Measurements from ENCODE around the gene KANSL3. TPM values are rescaled to one million over a fixed set of nuclear protein-coding genes. Genes with fewer than 3 reads are reported as not detected.

KANSL3 gene
- total and polyA plus RNA-seq, 9 of the 15 experiments (the other 6 are each of a cell fraction or from before 2014, with no cell fraction given) = 11.3 to 43.7 (median 27.9) TPM

DNA sequence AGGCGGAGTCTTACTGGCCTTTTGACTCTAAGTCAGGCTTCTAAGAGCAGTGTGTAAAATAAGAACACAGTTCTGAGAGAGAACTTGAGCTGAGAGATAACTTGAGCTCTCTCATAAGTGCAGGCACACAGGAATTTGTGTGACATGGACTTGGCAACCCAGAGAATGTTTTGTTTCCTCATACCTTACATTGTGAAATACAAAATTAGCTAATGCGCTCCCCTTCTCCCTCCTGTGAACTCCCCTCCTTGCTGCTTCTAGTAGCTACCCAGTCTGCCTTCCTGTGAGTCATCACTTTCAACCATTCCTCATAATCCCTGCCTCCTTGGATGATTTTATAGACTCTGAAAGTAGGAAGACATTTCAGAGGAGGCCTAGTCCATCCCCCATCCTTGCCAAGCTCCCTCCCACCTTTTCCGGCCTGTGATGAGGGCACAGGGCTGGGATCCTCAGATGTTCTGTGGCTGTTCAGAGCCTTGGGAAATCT is 27.0 kb upstream of the KANSL3 start:
- BruUV-seq (replicated peaks) = no TSS peak
- H2AFZ ChIP-seq (ENCODE audit: low read depth, low read length) = no peak overlapping the region
- H3K9ac ChIP-seq (ENCODE audit: insufficient read depth in 1 of 2, low read depth in 2 of 2, low read length in 2 of 2) = no peak overlapping the region
- peaks cover 16 to 36% of the 10 kb centered on the region in 2 experiments for H3K27me3 ChIP-seq (ENCODE audit: control insufficient read depth in 2 of 2, insufficient read depth in 2 of 2, low read length in 2 of 2)
- TF ChIP-seq CEBPG (CRISPR knock-in tag; IDR thresholded peaks at IDR 0.05) (no peak), CEBPG (tag; conservative IDR thresholded peaks at IDR 0.05 in 1 of 2, IDR thresholded peaks at IDR 0.05 in 1 of 2) (peak in 1 of 2 experiments; percentile 53; a peak in 2 of 4 replicates), CEBPB (tag; IDR thresholded peaks at IDR 0.05) (peak; percentile 80), FOSL1 (tag; conservative IDR thresholded peaks at IDR 0.05) (0 out of 2 replicates have a peak, but pooled peaks have one; percentile 44), NCOA4 (IDR thresholded peaks at IDR 0.05; ENCODE audit: partially characterized antibody) (no peak), C11orf30 (IDR thresholded peaks at IDR 0.05; ENCODE audit: low read depth) (peak; percentile 22; the same call in 1 of the 2 replicates), MEIS2 (IDR thresholded peaks at IDR 0.05; ENCODE audit: partially characterized antibody) (peak; percentile 1), ZNF316 (IDR thresholded peaks at IDR 0.05) (0 out of 2 replicates have a peak, but pooled peaks have one; percentile 15), ETV5 (CRISPR knock-in tag; IDR thresholded peaks at IDR 0.05; ENCODE audit: low read depth) (no peak), JUND (IDR thresholded peaks at IDR 0.05; ENCODE audit: borderline replicate concordance, low read depth, low read length) (peak; percentile 52; the same call in 1 of the 2 replicates), JUND (tag; IDR thresholded peaks at IDR 0.05; ENCODE audit: borderline replicate concordance, low read depth, low read length) (no peak; the same call in 2 of the 3 replicates)
- TF ChIP-seq, protein P1, sequence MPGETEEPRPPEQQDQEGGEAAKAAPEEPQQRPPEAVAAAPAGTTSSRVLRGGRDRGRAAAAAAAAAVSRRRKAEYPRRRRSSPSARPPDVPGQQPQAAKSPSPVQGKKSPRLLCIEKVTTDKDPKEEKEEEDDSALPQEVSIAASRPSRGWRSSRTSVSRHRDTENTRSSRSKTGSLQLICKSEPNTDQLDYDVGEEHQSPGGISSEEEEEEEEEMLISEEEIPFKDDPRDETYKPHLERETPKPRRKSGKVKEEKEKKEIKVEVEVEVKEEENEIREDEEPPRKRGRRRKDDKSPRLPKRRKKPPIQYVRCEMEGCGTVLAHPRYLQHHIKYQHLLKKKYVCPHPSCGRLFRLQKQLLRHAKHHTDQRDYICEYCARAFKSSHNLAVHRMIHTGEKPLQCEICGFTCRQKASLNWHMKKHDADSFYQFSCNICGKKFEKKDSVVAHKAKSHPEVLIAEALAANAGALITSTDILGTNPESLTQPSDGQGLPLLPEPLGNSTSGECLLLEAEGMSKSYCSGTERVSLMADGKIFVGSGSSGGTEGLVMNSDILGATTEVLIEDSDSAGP (CRISPR knock-in tag; IDR thresholded peaks at IDR 0.05) = no peak
- TF ChIP-seq, protein P2, sequence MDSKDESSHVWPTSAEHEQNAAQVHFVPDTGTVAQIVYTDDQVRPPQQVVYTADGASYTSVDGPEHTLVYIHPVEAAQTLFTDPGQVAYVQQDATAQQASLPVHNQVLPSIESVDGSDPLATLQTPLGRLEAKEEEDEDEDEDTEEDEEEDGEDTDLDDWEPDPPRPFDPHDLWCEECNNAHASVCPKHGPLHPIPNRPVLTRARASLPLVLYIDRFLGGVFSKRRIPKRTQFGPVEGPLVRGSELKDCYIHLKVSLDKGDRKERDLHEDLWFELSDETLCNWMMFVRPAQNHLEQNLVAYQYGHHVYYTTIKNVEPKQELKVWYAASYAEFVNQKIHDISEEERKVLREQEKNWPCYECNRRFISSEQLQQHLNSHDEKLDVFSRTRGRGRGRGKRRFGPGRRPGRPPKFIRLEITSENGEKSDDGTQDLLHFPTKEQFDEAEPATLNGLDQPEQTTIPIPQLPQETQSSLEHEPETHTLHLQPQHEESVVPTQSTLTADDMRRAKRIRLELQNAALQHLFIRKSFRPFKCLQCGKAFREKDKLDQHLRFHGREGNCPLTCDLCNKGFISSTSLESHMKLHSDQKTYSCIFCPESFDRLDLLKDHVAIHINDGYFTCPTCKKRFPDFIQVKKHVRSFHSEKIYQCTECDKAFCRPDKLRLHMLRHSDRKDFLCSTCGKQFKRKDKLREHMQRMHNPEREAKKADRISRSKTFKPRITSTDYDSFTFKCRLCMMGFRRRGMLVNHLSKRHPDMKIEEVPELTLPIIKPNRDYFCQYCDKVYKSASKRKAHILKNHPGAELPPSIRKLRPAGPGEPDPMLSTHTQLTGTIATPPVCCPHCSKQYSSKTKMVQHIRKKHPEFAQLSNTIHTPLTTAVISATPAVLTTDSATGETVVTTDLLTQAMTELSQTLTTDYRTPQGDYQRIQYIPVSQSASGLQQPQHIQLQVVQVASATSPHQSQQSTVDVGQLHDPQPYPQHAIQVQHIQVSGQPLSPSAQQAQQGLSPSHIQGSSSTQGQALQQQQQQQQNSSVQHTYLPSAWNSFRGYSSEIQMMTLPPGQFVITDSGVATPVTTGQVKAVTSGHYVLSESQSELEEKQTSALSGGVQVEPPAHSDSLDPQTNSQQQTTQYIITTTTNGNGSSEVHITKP (IDR thresholded peaks at IDR 0.05; ENCODE audit: partially characterized antibody) = peak; percentile 76
- TF ChIP-seq, protein P3, sequence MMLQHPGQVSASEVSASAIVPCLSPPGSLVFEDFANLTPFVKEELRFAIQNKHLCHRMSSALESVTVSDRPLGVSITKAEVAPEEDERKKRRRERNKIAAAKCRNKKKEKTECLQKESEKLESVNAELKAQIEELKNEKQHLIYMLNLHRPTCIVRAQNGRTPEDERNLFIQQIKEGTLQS (IDR thresholded peaks at IDR 0.05) = peak; percentile 68
- TF ChIP-seq, protein P3 (CRISPR knock-in tag; conservative IDR thresholded peaks at IDR 0.05) = no peak
- H3K4me3 ChIP-seq = no peak overlapping the region
- DNase-seq (ENCODE audit: extremely low read depth in 1 of 4, low spot score in 3 of 4) (no peak), ATAC-seq (no peak), FAIRE-seq (no peak)
- no peaks in the 10 kb centered on the region for H3K36me3 ChIP-seq (ENCODE audit: control insufficient read depth, insufficient read depth, low read length)
- no peaks in the 10 kb centered on the region for H3K79me2 ChIP-seq (ENCODE audit: control insufficient read depth, insufficient read depth, low read length)
- no peaks in the 10 kb centered on the region for H3K9me1 ChIP-seq (ENCODE audit: control insufficient read depth, insufficient read depth, low read length)
- POLR2A ChIA-PET = interaction anchor here (0.6 to 1.9 kb wide), 3 partner anchors 9 to 34 kb away, joined by 3 to 8 read pairs (median 3); no protein-coding TSS in a partner anchor
- H3K4me1 ChIP-seq (replicated peaks in 1 of 2; ENCODE audit: control insufficient read depth in 2 of 2, insufficient read depth in 2 of 2, low read length in 2 of 2) = no peaks in the 10 kb centered on the region; a peak in 1 of 5 replicates
- in situ Hi-C loops (cut with MboI) (no loop called here), intact Hi-C loops (cut with micrococcal nuclease) (no loop called here)
- H4K20me1 ChIP-seq (replicated peaks; ENCODE audit: control insufficient read depth, insufficient read depth, low read length) = no peaks in the 10 kb centered on the region
- 52% methylated on average over 3 of the region's 3 CpGs for WGBS (ENCODE audit: insufficient coverage, low coverage, missing lambda C conversion rate)
- H3K27ac ChIP-seq (ENCODE audit: extremely low read depth, low read depth, low read length) = 0 out of 3 replicates have a peak overlapping the region, but pooled peaks have one; percentile 2
- H3K9me3 ChIP-seq (replicated peaks; ENCODE audit: control insufficient read depth, insufficient read depth, low read depth, low read length) = peaks cover 4% of the 10 kb centered on the region; the same call in 1 of the 2 replicates
- no peak overlapping the region for H3K4me2 ChIP-seq (ENCODE audit: insufficient read depth, low read length)
- CTCF ChIA-PET (ENCODE audit: low intra/inter-chr PET ratio) = no interaction called here

All from K562 (cell line).